RWPE2 (cell line): Measurements from ENCODE around the gene NEGR1.

Experiments used
- ATAC-seq: fragments of 200-7000 bp; cut with Tn5 transposase; 3 replicates; pipeline ENCODE4 v1.9.1; 2021; ENCODE audit warnings: low read depth
- DNase-seq: peaks from one replicate; pipeline ENCODE4 v3.0.0-alpha.2; 2020; ENCODE audit warnings: low spot score
- H3K27ac ChIP-seq: fragments of 450-650 bp; 2 replicates; pipeline ENCODE4 v1.5.1; 2017; ENCODE audit warnings: mild to moderate bottlenecking; ENCODE audit not compliant: poor library complexity, severe bottlenecking
- H3K27me3 ChIP-seq: fragments of 250-450 bp; sonication (Bioruptor Pico); 2 replicates; pipeline ENCODE4 v1.5.1; 2021; ENCODE audit warnings: mild to moderate bottlenecking, moderate library complexity; ENCODE audit not compliant: insufficient read depth, poor library complexity, severe bottlenecking
- H3K36me3 ChIP-seq: fragments of 250-450 bp; sonication (Bioruptor Pico); 2 replicates; pipeline ENCODE4 v1.5.1; 2020; ENCODE audit warnings: low read depth, mild to moderate bottlenecking, moderate library complexity
- H3K4me1 ChIP-seq: fragments of 250-450 bp; sonication (Bioruptor Pico); 2 replicates; pipeline ENCODE4 v1.5.1; 2021; ENCODE audit warnings: mild to moderate bottlenecking, moderate library complexity; ENCODE audit not compliant: insufficient read depth, poor library complexity, severe bottlenecking
- H3K4me3 ChIP-seq: fragments of 250-450 bp; sonication (Bioruptor Pico); 2 replicates; pipeline ENCODE4 v1.5.1; 2021; ENCODE audit warnings: mild to moderate bottlenecking, moderate library complexity; ENCODE audit not compliant: severe bottlenecking
- H3K9me3 ChIP-seq: fragments of 250-450 bp; sonication (Bioruptor Pico); 2 replicates; pipeline ENCODE4 v1.5.1; 2021; ENCODE audit warnings: mild to moderate bottlenecking, moderate library complexity; ENCODE audit not compliant: severe bottlenecking
- CTCF ChIP-seq: fragments of 450-650 bp; IDR thresholded peaks from one replicate; pipeline ENCODE4 v1.5.1; 2017; ENCODE audit warnings: mild to moderate bottlenecking, moderate library complexity; ENCODE audit not compliant: poor library complexity, severe bottlenecking

NEGR1 gene

GRCh38 chr1:71861022-71861421, 421.3 kb downstream of the NEGR1 start:
- Histone ChIP-seq H3K36me3 (no peaks in the 10 kb centered on the region), H3K27ac (no peak overlapping the region), H3K4me3 (no peak overlapping the region), H3K27me3 (no peaks in the 10 kb centered on the region), H3K9me3 (no peaks in the 10 kb centered on the region), H3K4me1 (no peaks in the 10 kb centered on the region)
- ATAC-seq (peak; percentile 88), DNase-seq (no peak)
- TF ChIP-seq CTCF: no peak

- DNase-seq: no peak
- no peak for TF ChIP-seq CTCF
- Histone ChIP-seq H3K27ac (no peak overlapping the region), H3K9me3 (no peaks in the 10 kb centered on the region), H3K4me1 (no peaks in the 10 kb centered on the region), H3K4me3 (no peak overlapping the region), H3K36me3 (no peaks in the 10 kb centered on the region), H3K27me3 (no peaks in the 10 kb centered on the region)
- ATAC-seq: no peak
Measured at GRCh38 chr1:71859806-71860205, 422.5 kb downstream of the NEGR1 start.

- no peaks in the 10 kb centered on the region for H3K9me3 ChIP-seq
- no peak for TF ChIP-seq CTCF
- no peak overlapping the region for H3K27ac ChIP-seq
- peaks cover 5% of the 10 kb centered on the region for H3K27me3 ChIP-seq
- no peaks in the 10 kb centered on the region for H3K36me3 ChIP-seq
- H3K4me1 ChIP-seq: no peaks in the 10 kb centered on the region
- ATAC-seq: no peak
- no peak overlapping the region for H3K4me3 ChIP-seq
- DNase-seq: no peak
Measured at GRCh38 chr1:71857862-71858261, 424.5 kb downstream of the NEGR1 start.

- no peak for TF ChIP-seq CTCF
- no peaks in the 10 kb centered on the region for H3K9me3 ChIP-seq
- no peak overlapping the region for H3K27ac ChIP-seq
- H3K4me1 ChIP-seq: no peaks in the 10 kb centered on the region
- ATAC-seq (no peak), DNase-seq (no peak)
- H3K4me3 ChIP-seq: no peak overlapping the region
- no peaks in the 10 kb centered on the region for H3K36me3 ChIP-seq
- peaks cover 5% of the 10 kb centered on the region for H3K27me3 ChIP-seq
Measured at GRCh38 chr1:71853360-71853759, 429.0 kb downstream of the NEGR1 start.

GRCh38 chr1:71850936-71851335, 431.4 kb downstream of the NEGR1 start:
- no peak for DNase-seq
- TF ChIP-seq CTCF: no peak
- Histone ChIP-seq H3K4me1 (no peaks in the 10 kb centered on the region), H3K9me3 (no peaks in the 10 kb centered on the region), H3K27ac (no peak overlapping the region), H3K27me3 (peaks cover 5% of the 10 kb centered on the region), H3K36me3 (no peaks in the 10 kb centered on the region), H3K4me3 (no peak overlapping the region)
- ATAC-seq: no peak
